IMR-90 (cell line): Measurements from ENCODE around the gene SSR4.

Experiments
- CHD1 ChIP-seq: IDR thresholded peaks from 2 replicates; pipeline ENCODE4 v1.6.1; 2012; ENCODE audit warnings: low read depth, low read length, improper control_type of control experiment
- FOS ChIP-seq: fragments of 150-350 bp; IDR thresholded peaks from 2 replicates; pipeline ENCODE4 v1.6.1; 2016; ENCODE audit warnings: low read depth, low read length
- MAFK ChIP-seq: IDR thresholded peaks from 2 replicates; pipeline ENCODE4 v1.6.1; 2012; ENCODE audit warnings: low read depth, low read length, improper control_type of control experiment
- POLR2A ChIP-seq: IDR thresholded peaks from 2 replicates; pipeline ENCODE4 v1.6.1; 2012; ENCODE audit warnings: mild to moderate bottlenecking, low read depth, low read length
- RCOR1 ChIP-seq: IDR thresholded peaks from 2 replicates; pipeline ENCODE4 v1.6.1; 2012; ENCODE audit warnings: mild to moderate bottlenecking, low read length, improper control_type of control experiment; ENCODE audit not compliant: insufficient replicate concordance
- TF ChIP-seq, protein P1 (sequence below): conservative IDR thresholded peaks from 2 replicates; pipeline ENCODE4 v1.5.1; 2012; ENCODE audit warnings: mild to moderate bottlenecking, low read depth, low read length, improper control_type of control experiment
- TF ChIP-seq, protein P2 (sequence below): fragments of 150-350 bp; IDR thresholded peaks from 2 replicates; pipeline ENCODE4 v1.6.1; 2016; ENCODE audit warnings: low read depth, mild to moderate bottlenecking, low read length, moderate library complexity, borderline replicate concordance

DNA sequence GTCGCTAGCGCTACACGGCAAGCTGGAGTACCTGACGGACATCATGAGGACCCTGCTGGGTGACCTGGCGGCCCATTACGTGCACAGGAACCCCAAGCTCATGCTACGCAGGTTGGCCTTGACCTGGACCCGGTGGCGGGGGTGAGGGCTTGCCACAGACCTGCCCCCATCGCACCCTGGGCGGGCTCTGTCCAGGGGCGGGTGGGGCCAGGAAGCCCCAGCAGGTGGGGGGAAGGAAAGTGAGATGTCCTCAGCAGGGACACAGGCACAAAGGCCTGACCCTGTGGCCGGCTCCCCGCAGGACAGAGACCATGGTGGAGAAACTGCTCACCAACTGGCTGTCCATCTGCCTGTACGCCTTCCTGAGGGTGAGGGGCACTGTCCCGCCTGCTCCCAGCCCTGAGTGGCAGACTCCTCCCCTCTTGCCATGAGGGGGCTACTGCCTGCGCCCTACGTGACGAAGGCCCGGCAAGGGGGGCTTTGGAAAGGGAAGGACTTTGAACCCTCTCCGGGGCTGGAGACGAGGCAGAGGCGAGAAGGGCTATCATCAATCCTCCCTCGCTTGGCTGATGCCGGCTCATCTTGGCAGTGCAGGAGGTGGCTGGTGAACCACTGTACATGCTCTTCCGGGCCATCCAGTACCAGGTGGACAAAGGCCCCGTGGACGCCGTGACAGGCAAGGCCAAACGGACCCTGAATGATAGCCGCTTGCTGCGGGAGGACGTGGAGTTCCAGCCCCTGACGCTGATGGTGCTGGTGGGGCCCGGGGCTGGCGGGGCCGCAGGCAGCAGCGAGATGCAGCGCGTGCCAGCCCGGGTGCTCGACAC lies 19.0 kb upstream of the SSR4 start:
- no peak for TF ChIP-seq POLR2A
- TF ChIP-seq, protein P1, sequence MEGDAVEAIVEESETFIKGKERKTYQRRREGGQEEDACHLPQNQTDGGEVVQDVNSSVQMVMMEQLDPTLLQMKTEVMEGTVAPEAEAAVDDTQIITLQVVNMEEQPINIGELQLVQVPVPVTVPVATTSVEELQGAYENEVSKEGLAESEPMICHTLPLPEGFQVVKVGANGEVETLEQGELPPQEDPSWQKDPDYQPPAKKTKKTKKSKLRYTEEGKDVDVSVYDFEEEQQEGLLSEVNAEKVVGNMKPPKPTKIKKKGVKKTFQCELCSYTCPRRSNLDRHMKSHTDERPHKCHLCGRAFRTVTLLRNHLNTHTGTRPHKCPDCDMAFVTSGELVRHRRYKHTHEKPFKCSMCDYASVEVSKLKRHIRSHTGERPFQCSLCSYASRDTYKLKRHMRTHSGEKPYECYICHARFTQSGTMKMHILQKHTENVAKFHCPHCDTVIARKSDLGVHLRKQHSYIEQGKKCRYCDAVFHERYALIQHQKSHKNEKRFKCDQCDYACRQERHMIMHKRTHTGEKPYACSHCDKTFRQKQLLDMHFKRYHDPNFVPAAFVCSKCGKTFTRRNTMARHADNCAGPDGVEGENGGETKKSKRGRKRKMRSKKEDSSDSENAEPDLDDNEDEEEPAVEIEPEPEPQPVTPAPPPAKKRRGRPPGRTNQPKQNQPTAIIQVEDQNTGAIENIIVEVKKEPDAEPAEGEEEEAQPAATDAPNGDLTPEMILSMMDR: no peak
- no peak for TF ChIP-seq CHD1
- TF ChIP-seq FOS: no peak
- TF ChIP-seq, protein P2, sequence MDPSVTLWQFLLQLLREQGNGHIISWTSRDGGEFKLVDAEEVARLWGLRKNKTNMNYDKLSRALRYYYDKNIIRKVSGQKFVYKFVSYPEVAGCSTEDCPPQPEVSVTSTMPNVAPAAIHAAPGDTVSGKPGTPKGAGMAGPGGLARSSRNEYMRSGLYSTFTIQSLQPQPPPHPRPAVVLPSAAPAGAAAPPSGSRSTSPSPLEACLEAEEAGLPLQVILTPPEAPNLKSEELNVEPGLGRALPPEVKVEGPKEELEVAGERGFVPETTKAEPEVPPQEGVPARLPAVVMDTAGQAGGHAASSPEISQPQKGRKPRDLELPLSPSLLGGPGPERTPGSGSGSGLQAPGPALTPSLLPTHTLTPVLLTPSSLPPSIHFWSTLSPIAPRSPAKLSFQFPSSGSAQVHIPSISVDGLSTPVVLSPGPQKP: no peak
- TF ChIP-seq MAFK: no peak
- TF ChIP-seq RCOR1: no peak
